HepG2 (cell line): ENCODE measurements around the gene IL6ST. TPM values are rescaled to one million over a fixed set of nuclear protein-coding genes. Genes with fewer than 3 reads are reported as not detected.
A peak's percentile ranks its signal among the peaks of the same experiment; 100 is the strongest.

Source experiments
- DPF2 ChIP-seq: sonication (generic); formaldehyde crosslinking; IDR thresholded peaks from 2 replicates; pipeline ENCODE4 v1.4.0; 2020; ENCODE audit warnings: mild to moderate bottlenecking, low read depth, missing genetic modification reagents, borderline replicate concordance
- ETV6 ChIP-seq: sonication (generic); formaldehyde crosslinking; conservative IDR thresholded peaks from 2 replicates; pipeline ENCODE4 v1.4.0; 2020; ENCODE audit warnings: missing genetic modification reagents
- HNF4A ChIP-seq: sonication (generic); formaldehyde crosslinking; IDR thresholded peaks from 2 replicates; pipeline ENCODE4 v1.4.0; 2020; ENCODE audit warnings: missing genetic modification reagents
- HNRNPUL1 ChIP-seq: fragments of 200-400 bp; formaldehyde crosslinking; IDR thresholded peaks from 2 replicates; pipeline ENCODE4 v1.6.1; 2017; ENCODE audit warnings: low read depth, mild to moderate bottlenecking, low read length, moderate library complexity
- JDP2 ChIP-seq: sonication (generic); formaldehyde crosslinking; IDR thresholded peaks from 2 replicates; pipeline ENCODE4 v1.8.1; 2022; ENCODE audit warnings: missing genetic modification reagents, borderline replicate concordance
- KLF12 ChIP-seq: sonication (generic); formaldehyde crosslinking; IDR thresholded peaks from 2 replicates; pipeline ENCODE4 v1.4.0; 2020; ENCODE audit warnings: missing genetic modification reagents, borderline replicate concordance
- MBD4 ChIP-seq: IDR thresholded peaks from 2 replicates; pipeline ENCODE4 v1.6.1; 2012; ENCODE audit warnings: low read length, inconsistent platforms, borderline replicate concordance
- MED1 ChIP-seq: sonication (generic); formaldehyde crosslinking; IDR thresholded peaks from 2 replicates; pipeline ENCODE4 v1.4.0; 2020; ENCODE audit warnings: missing genetic modification reagents
- NCOA2 ChIP-seq: sonication (generic); formaldehyde crosslinking; IDR thresholded peaks from 2 replicates; pipeline ENCODE4 v1.8.0; 2022; ENCODE audit warnings: inconsistent platforms
- TRIM24 ChIP-seq: sonication (generic); formaldehyde crosslinking; IDR thresholded peaks from 2 replicates; pipeline ENCODE4 v1.8.0; 2022; ENCODE audit warnings: mild to moderate bottlenecking, missing genetic modification reagents
- ZFP82 ChIP-seq: sonication (generic); formaldehyde crosslinking; IDR thresholded peaks from 2 replicates; pipeline ENCODE4 v1.5.1; 2020; ENCODE audit warnings: mild to moderate bottlenecking, missing genetic modification reagents, borderline replicate concordance
- ZNF607 ChIP-seq: sonication (generic); formaldehyde crosslinking; IDR thresholded peaks from 2 replicates; pipeline ENCODE4 v1.5.1; 2020; ENCODE audit warnings: missing genetic modification reagents, mild to moderate bottlenecking, borderline replicate concordance
- ZNF749 ChIP-seq: sonication (generic); formaldehyde crosslinking; IDR thresholded peaks from 2 replicates; pipeline ENCODE4 v1.8.0; 2022; ENCODE audit warnings: mild to moderate bottlenecking, missing genetic modification reagents, moderate library complexity, borderline replicate concordance
- ZNF790 ChIP-seq: sonication (generic); formaldehyde crosslinking; IDR thresholded peaks from 2 replicates; pipeline ENCODE4 v1.8.0; 2022; ENCODE audit warnings: missing genetic modification reagents, mild to moderate bottlenecking, borderline replicate concordance
- polyA plus RNA-seq, 8 experiments: library from polyadenylated mRNA; depleted of rRNA in 3 of 8; stranded (reverse) in 7 of 8; unstranded in 1 of 8; fragments of >200 nt; fragmentation: Illumina TruSeq in 4 of 8; extraction: Trizol in 4 of 8; gene quantifications; 2 replicates each; pipeline versions ENCODE4 v1.2.1 to v1.2.3, GENCODE V29; 2011 to 2016; ENCODE audit warnings: low read depth in 4 of 8, missing spikeins in 1 of 8, mixed read lengths in 1 of 8; ENCODE audit not compliant: insufficient read depth in 1 of 8
- total RNA-seq, 5 experiments: library from RNA; depleted of rRNA; stranded (reverse); fragments of >200 nt; fragmentation: Illumina TruSeq; extraction: Trizol; gene quantifications; 2 replicates each; pipeline ENCODE4 v1.2.3, GENCODE V29; 2016; ENCODE audit warnings: low read depth in 1 of 5
- TF ChIP-seq, protein P1 (sequence below): sonication (generic); formaldehyde crosslinking; conservative IDR thresholded peaks from 2 replicates; pipeline ENCODE4 v1.8.0; 2022; ENCODE audit warnings: missing genetic modification reagents
- TF ChIP-seq, protein P2 (sequence below): sonication (generic); formaldehyde crosslinking; IDR thresholded peaks from 2 replicates; pipeline ENCODE4 v1.8.0; 2022; ENCODE audit warnings: mild to moderate bottlenecking, missing genetic modification reagents
- TF ChIP-seq, protein P3 (sequence below): sonication (generic); formaldehyde crosslinking; conservative IDR thresholded peaks from 2 replicates; pipeline ENCODE4 v1.8.0; 2022; ENCODE audit warnings: low read depth, missing genetic modification reagents
- TF ChIP-seq, protein P4 (sequence below): sonication (generic); formaldehyde crosslinking; IDR thresholded peaks from 2 replicates; pipeline ENCODE4 v1.5.0; 2020; ENCODE audit warnings: mild to moderate bottlenecking, missing genetic modification reagents, borderline replicate concordance
- TF ChIP-seq, protein P5 (sequence below): sonication (generic); formaldehyde crosslinking; conservative IDR thresholded peaks from 2 replicates; pipeline ENCODE4 v1.5.0; 2020; ENCODE audit warnings: missing genetic modification reagents

IL6ST gene
- total and polyA plus RNA-seq, 2 of the 13 experiments (the other 11 are each of a cell fraction or from before 2014, with no cell fraction given): 66.6 to 166 TPM

DNA sequence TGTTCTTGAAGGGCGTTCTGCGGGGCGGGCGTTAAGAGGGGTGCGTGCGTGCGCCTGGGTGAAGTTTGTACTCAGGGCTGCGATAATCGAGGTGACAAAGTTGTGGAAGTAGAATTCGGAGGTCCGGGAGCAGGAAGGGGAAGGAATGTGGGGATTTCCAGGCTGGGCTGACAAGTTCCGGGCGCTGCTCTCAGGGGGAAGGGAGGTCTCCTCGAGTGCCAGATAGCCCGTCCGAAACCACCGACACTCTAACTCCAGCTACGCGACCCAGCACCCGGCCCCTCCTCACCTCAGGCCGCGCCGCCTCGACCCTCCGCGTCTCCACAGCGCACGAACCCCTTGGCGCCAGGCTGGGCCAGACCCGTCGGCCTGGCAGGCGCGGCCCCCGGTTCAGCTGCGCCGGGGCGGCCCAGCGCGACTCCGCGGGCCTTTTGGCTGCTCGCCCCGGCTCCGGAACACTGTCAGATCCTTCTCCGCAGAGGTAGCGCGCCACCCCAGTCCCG, at the start of gene IL6ST (continued):
- TF ChIP-seq TRIM24 (CRISPR knock-in tag) (no peak), MED1 (no peak), NCOA2 (no peak), ZFP82 (CRISPR knock-in tag) (0 out of 2 replicates have a peak, but pooled peaks have one; percentile 19), HNRNPUL1 (no peak), KLF12 (CRISPR knock-in tag) (no peak), ZNF790 (CRISPR knock-in tag) (0 out of 2 replicates have a peak, but pooled peaks have one; percentile 12), MBD4 (no peak), ETV6 (0 out of 2 replicates have a peak, but pooled peaks have one; percentile 32), ZNF749 (CRISPR knock-in tag) (0 out of 2 replicates have a peak, but pooled peaks have one; percentile 24), HNF4A (CRISPR knock-in tag) (no peak), JDP2 (CRISPR knock-in tag) (no peak), ZNF607 (CRISPR knock-in tag) (peak; percentile 55; the same call in 1 of the 2 replicates), DPF2 (CRISPR knock-in tag) (no peak)
- TF ChIP-seq, protein P1, sequence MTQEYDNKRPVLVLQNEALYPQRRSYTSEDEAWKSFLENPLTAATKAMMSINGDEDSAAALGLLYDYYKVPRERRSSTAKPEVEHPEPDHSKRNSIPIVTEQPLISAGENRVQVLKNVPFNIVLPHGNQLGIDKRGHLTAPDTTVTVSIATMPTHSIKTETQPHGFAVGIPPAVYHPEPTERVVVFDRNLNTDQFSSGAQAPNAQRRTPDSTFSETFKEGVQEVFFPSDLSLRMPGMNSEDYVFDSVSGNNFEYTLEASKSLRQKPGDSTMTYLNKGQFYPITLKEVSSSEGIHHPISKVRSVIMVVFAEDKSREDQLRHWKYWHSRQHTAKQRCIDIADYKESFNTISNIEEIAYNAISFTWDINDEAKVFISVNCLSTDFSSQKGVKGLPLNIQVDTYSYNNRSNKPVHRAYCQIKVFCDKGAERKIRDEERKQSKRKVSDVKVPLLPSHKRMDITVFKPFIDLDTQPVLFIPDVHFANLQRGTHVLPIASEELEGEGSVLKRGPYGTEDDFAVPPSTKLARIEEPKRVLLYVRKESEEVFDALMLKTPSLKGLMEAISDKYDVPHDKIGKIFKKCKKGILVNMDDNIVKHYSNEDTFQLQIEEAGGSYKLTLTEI (CRISPR knock-in tag): no peak
- TF ChIP-seq, protein P2, sequence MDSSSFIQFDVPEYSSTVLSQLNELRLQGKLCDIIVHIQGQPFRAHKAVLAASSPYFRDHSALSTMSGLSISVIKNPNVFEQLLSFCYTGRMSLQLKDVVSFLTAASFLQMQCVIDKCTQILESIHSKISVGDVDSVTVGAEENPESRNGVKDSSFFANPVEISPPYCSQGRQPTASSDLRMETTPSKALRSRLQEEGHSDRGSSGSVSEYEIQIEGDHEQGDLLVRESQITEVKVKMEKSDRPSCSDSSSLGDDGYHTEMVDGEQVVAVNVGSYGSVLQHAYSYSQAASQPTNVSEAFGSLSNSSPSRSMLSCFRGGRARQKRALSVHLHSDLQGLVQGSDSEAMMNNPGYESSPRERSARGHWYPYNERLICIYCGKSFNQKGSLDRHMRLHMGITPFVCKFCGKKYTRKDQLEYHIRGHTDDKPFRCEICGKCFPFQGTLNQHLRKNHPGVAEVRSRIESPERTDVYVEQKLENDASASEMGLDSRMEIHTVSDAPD: peak; percentile 81; the same call in 1 of the 2 replicates
- TF ChIP-seq, protein P3, sequence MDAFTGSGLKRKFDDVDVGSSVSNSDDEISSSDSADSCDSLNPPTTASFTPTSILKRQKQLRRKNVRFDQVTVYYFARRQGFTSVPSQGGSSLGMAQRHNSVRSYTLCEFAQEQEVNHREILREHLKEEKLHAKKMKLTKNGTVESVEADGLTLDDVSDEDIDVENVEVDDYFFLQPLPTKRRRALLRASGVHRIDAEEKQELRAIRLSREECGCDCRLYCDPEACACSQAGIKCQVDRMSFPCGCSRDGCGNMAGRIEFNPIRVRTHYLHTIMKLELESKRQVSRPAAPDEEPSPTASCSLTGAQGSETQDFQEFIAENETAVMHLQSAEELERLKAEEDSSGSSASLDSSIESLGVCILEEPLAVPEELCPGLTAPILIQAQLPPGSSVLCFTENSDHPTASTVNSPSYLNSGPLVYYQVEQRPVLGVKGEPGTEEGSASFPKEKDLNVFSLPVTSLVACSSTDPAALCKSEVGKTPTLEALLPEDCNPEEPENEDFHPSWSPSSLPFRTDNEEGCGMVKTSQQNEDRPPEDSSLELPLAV (CRISPR knock-in tag): no peak
- TF ChIP-seq, protein P4, sequence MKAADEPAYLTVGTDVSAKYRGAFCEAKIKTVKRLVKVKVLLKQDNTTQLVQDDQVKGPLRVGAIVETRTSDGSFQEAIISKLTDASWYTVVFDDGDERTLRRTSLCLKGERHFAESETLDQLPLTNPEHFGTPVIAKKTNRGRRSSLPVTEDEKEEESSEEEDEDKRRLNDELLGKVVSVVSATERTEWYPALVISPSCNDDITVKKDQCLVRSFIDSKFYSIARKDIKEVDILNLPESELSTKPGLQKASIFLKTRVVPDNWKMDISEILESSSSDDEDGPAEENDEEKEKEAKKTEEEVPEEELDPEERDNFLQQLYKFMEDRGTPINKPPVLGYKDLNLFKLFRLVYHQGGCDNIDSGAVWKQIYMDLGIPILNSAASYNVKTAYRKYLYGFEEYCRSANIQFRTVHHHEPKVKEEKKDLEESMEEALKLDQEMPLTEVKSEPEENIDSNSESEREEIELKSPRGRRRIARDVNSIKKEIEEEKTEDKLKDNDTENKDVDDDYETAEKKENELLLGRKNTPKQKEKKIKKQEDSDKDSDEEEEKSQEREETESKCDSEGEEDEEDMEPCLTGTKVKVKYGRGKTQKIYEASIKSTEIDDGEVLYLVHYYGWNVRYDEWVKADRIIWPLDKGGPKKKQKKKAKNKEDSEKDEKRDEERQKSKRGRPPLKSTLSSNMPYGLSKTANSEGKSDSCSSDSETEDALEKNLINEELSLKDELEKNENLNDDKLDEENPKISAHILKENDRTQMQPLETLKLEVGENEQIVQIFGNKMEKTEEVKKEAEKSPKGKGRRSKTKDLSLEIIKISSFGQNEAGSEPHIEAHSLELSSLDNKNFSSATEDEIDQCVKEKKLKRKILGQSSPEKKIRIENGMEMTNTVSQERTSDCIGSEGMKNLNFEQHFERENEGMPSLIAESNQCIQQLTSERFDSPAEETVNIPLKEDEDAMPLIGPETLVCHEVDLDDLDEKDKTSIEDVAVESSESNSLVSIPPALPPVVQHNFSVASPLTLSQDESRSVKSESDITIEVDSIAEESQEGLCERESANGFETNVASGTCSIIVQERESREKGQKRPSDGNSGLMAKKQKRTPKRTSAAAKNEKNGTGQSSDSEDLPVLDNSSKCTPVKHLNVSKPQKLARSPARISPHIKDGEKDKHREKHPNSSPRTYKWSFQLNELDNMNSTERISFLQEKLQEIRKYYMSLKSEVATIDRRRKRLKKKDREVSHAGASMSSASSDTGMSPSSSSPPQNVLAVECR (CRISPR knock-in tag): peak; percentile 87; the same call in 1 of the 2 replicates
- TF ChIP-seq, protein P5, sequence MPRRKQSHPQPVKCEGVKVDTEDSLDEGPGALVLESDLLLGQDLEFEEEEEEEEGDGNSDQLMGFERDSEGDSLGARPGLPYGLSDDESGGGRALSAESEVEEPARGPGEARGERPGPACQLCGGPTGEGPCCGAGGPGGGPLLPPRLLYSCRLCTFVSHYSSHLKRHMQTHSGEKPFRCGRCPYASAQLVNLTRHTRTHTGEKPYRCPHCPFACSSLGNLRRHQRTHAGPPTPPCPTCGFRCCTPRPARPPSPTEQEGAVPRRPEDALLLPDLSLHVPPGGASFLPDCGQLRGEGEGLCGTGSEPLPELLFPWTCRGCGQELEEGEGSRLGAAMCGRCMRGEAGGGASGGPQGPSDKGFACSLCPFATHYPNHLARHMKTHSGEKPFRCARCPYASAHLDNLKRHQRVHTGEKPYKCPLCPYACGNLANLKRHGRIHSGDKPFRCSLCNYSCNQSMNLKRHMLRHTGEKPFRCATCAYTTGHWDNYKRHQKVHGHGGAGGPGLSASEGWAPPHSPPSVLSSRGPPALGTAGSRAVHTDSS (CRISPR knock-in tag): no peak
